Smooth muscle cell (in vitro differentiated cells): ENCODE measurements around the gene SLC35A3. TPM values are rescaled to one million over a fixed set of nuclear protein-coding genes. Genes with fewer than 3 reads are reported as not detected.

Source experiments
- DNase-seq: peaks from one replicate; lab custom pipeline; 2025; ENCODE audit not compliant: unreplicated experiment; lab: John Stamatoyannopoulos, UW
- H2AFZ ChIP-seq: fragments of 200-600 bp; sonication (generic); 2 replicates; pipeline ENCODE4 v1.6.0; 2016; ENCODE audit warnings: antibody characterized with exemption, low read depth, mild to moderate bottlenecking
- H3F3A ChIP-seq: fragments of 200-600 bp; sonication (generic); 2 replicates; pipeline ENCODE4 v1.6.0; 2017; ENCODE audit warnings: antibody characterized with exemption, low read depth
- H3K27ac ChIP-seq: fragments of 200-600 bp; sonication (generic); 2 replicates; pipeline ENCODE4 v1.5.1; 2016; ENCODE audit warnings: low read depth, mild to moderate bottlenecking
- H3K27me3 ChIP-seq: fragments of 200-600 bp; sonication (generic); 2 replicates; pipeline ENCODE4 v1.6.1; 2016; ENCODE audit warnings: low read depth, mild to moderate bottlenecking
- H3K36me3 ChIP-seq: fragments of 200-600 bp; sonication (generic); 2 replicates; pipeline ENCODE4 v1.5.1; 2016; ENCODE audit warnings: low read depth
- H3K4me1 ChIP-seq: fragments of 200-600 bp; sonication (generic); 2 replicates; pipeline ENCODE4 v1.5.1; 2016; ENCODE audit warnings: low read depth
- H3K4me2 ChIP-seq: fragments of 200-600 bp; sonication (generic); 2 replicates; pipeline ENCODE4 v1.6.0; 2016; ENCODE audit warnings: mild to moderate bottlenecking
- H3K4me3 ChIP-seq: fragments of 200-600 bp; sonication (generic); 2 replicates; pipeline ENCODE4 v1.5.1; 2016; ENCODE audit warnings: mild to moderate bottlenecking
- H3K79me2 ChIP-seq: fragments of 200-600 bp; sonication (generic); 2 replicates; pipeline ENCODE4 v1.6.0; 2016; ENCODE audit warnings: low read depth, mild to moderate bottlenecking
- H3K9ac ChIP-seq: fragments of 200-600 bp; sonication (generic); 2 replicates; pipeline ENCODE4 v1.6.0; 2016; ENCODE audit warnings: low read depth
- H3K9me3 ChIP-seq: fragments of 200-600 bp; sonication (generic); replicated peaks from 2 replicates; pipeline ENCODE4 v1.5.1; 2016; ENCODE audit warnings: low read depth
- H4K20me1 ChIP-seq: fragments of 200-600 bp; sonication (generic); 2 replicates; pipeline ENCODE4 v1.6.0; 2016; ENCODE audit warnings: low read depth
- CTCF ChIP-seq: fragments of 200-600 bp; sonication (generic); IDR thresholded peaks from 2 replicates; pipeline ENCODE4 v1.5.1; 2017; ENCODE audit warnings: borderline replicate concordance, mild to moderate bottlenecking, antibody characterized with exemption; ENCODE audit not compliant: insufficient read depth, poor library complexity, severe bottlenecking
- WGBS: methylation state at CpG from one replicate; pipeline ENCODE4 v1.1.7; 2016; ENCODE audit warnings: low lambda C conversion rate; 5-methylcytosine and 5-hydroxymethylcytosine counted together
- polyA plus RNA-seq: library from polyadenylated mRNA; unstranded; fragments of >200 nt; fragmentation: Nextera tagmentation; extraction: Ambion mirVana; gene quantifications from 2 replicates; pipeline ENCODE4 v1.2.1, GENCODE V29; 2016
- total RNA-seq: library from RNA; depleted of rRNA; stranded (reverse); fragments of >200 nt; gene quantifications from 2 replicates; pipeline ENCODE4 v1.2.3, GENCODE V29; 2014

Gene SLC35A3
- total and polyA plus RNA-seq, 2 experiments from 2014 or later, result 8.2 to 33.5 TPM

- H3K4me2 ChIP-seq, result peak overlapping the region; percentile 98
- H3K27me3 ChIP-seq, result no peaks in the 10 kb centered on the region
- peak overlapping the region; percentile 61 for H2AFZ ChIP-seq
- no peaks in the 10 kb centered on the region for H3K36me3 ChIP-seq
- H3K27ac ChIP-seq, result peak overlapping the region; percentile 97
- H3K9me3 ChIP-seq, result no peaks in the 10 kb centered on the region
- no peak for TF ChIP-seq CTCF
- peaks cover 55% of the 10 kb centered on the region for H3K79me2 ChIP-seq
- peak; percentile 55 for DNase-seq
- H3F3A ChIP-seq, result peaks cover 6% of the 10 kb centered on the region
- peak overlapping the region; percentile 71 for H3K4me3 ChIP-seq
- peak overlapping the region; percentile 99 for H3K9ac ChIP-seq
- under 1% methylated on average over 55 of the region's 87 CpGs for WGBS
- H4K20me1 ChIP-seq, result peaks cover 41% of the 10 kb centered on the region
- H3K4me1 ChIP-seq, result peaks cover 24% of the 10 kb centered on the region
These were observed 68.3 kb downstream of the SLC35A3 start for GRCh38 chr1:100037927-100038659.

GRCh38 chr1:100038660-100039287 lies 69.0 kb downstream of the SLC35A3 start:
- Histone ChIP-seq H3K79me2 (peaks cover 62% of the 10 kb centered on the region), H3K27me3 (no peaks in the 10 kb centered on the region), H3K36me3 (peaks cover 2% of the 10 kb centered on the region), H2AFZ (peak overlapping the region; percentile 81), H3K4me1 (peaks cover 24% of the 10 kb centered on the region), H3F3A (peaks cover 6% of the 10 kb centered on the region), H3K27ac (peak overlapping the region; percentile 97), H3K9ac (peak overlapping the region; percentile 99), H3K4me3 (peak overlapping the region; percentile 71), H3K4me2 (peak overlapping the region; percentile 98), H4K20me1 (peaks cover 47% of the 10 kb centered on the region), H3K9me3 (no peaks in the 10 kb centered on the region)
- 2% methylated on average over 37 of the region's 37 CpGs for WGBS
- DNase-seq, result peak; percentile 50
- no peak for TF ChIP-seq CTCF

- Histone ChIP-seq H3K79me2 (peaks cover 70% of the 10 kb centered on the region), H3K36me3 (peaks cover 7% of the 10 kb centered on the region), H3F3A (peaks cover 6% of the 10 kb centered on the region), H3K4me1 (peaks cover 24% of the 10 kb centered on the region), H2AFZ (no peak overlapping the region), H3K4me2 (peak overlapping the region; percentile 98), H3K9me3 (no peaks in the 10 kb centered on the region), H3K9ac (peak overlapping the region; percentile 99), H4K20me1 (peaks cover 56% of the 10 kb centered on the region), H3K27me3 (no peaks in the 10 kb centered on the region), H3K4me3 (peak overlapping the region; percentile 71), H3K27ac (peak overlapping the region; percentile 97)
- 47% methylated on average over 2 of the region's 2 CpGs for WGBS
- TF ChIP-seq CTCF, result no peak
- DNase-seq, result no peak
These were observed 69.8 kb downstream of the SLC35A3 start for GRCh38 chr1:100039591-100039990.
